K562 (cell line): ENCODE data around the gene PACSIN2.

ENCODE experiments used
- NR2F6 ChIP-seq: fragments of 450-650 bp; formaldehyde crosslinking; IDR thresholded peaks from 2 replicates; pipeline ENCODE4 v1.4.0; 2020; ENCODE audit warnings: mild to moderate bottlenecking
- ZNF57 ChIP-seq: fragments of 450-650 bp; formaldehyde crosslinking; IDR thresholded peaks from 2 replicates; pipeline ENCODE4 v1.4.0; 2020; ENCODE audit warnings: mild to moderate bottlenecking, moderate library complexity
- TF ChIP-seq, protein P1 (sequence below): fragments of 250-450 bp; sonication (Bioruptor Pico); IDR thresholded peaks from 2 replicates; pipeline ENCODE4 v1.5.0; 2021

DNA sequence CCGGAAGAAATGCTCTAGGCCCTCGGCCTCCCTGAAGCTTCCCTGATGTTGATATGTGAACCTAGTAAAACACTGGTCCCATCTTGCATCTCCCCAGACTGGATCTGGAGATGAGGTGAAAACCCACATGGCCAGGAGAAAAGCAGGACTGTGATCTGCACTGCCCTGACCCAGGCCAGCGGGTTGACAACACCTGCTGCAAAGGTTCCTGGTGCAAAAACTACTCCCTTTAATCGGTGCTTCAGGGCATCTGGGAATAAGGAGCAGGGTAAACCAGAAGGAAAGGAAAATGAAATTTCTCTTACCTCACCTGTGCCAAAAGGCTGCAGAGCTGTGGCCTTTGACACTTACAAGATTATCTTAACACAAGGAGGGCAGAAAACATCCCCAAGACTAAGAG lies 30.6 kb downstream of the PACSIN2 start:
- TF ChIP-seq ZNF57 (CRISPR knock-in tag) (no peak), NR2F6 (CRISPR knock-in tag) (no peak)
- TF ChIP-seq, protein P1, sequence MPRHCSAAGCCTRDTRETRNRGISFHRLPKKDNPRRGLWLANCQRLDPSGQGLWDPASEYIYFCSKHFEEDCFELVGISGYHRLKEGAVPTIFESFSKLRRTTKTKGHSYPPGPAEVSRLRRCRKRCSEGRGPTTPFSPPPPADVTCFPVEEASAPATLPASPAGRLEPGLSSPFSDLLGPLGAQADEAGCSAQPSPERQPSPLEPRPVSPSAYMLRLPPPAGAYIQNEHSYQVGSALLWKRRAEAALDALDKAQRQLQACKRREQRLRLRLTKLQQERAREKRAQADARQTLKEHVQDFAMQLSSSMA = no peak
